MCF 10A (cell line): ENCODE data around the gene DCAF4L1. TPM values are rescaled to one million over a fixed set of nuclear protein-coding genes. Genes with fewer than 3 reads are reported as not detected.

Experiments used
- BruUV-seq: library from RNA; stranded (reverse); fragments of 400-500 nt; replicated peaks from 2 replicates; lab custom pipeline; 2021; lab: Mats Ljungman, UMichigan
- CTCF ChIA-PET: fragments of 300-600 bp; sonication (Branson Sonifier 250); formaldehyde crosslinking; extraction: SDS; loops from one replicate; lab custom pipeline; 2021; ENCODE audit warnings: antibody characterized with exemption, inconsistent platforms; lab: Yijun Ruan, JAX
- POLR2A ChIA-PET: fragments of 300-600, 350-650 bp; sonication (Branson Sonifier 250); formaldehyde crosslinking; extraction: SDS; loops from one replicate; lab custom pipeline; 2020; ENCODE audit warnings: antibody characterized with exemption, inconsistent platforms; lab: Yijun Ruan, JAX
- DNase-seq: peaks from one replicate; pipeline ENCODE4 v3.0.0-alpha.2; 2018; ENCODE audit not compliant: unreplicated experiment
- H3K27ac Mint-ChIP-seq: one replicate; pipeline ENCODE4 v1.8.0; 2022; ENCODE audit warnings: mild to moderate bottlenecking, low read depth, mixed read lengths; ENCODE audit not compliant: unreplicated experiment
- H3K27me3 Mint-ChIP-seq: one replicate; pipeline ENCODE4 v1.8.0; 2022; ENCODE audit warnings: mixed read lengths; ENCODE audit not compliant: insufficient read depth, unreplicated experiment
- H3K36me3 Mint-ChIP-seq: one replicate; pipeline ENCODE4 v1.8.0; 2022; ENCODE audit warnings: mild to moderate bottlenecking, moderate library complexity, mixed read lengths; ENCODE audit not compliant: insufficient read depth, unreplicated experiment
- H3K4me1 Mint-ChIP-seq: one replicate; pipeline ENCODE4 v1.8.0; 2022; ENCODE audit warnings: mixed read lengths; ENCODE audit not compliant: insufficient read depth, unreplicated experiment
- H3K4me3 Mint-ChIP-seq: one replicate; pipeline ENCODE4 v1.8.0; 2022; ENCODE audit warnings: mild to moderate bottlenecking, moderate library complexity, mixed read lengths; ENCODE audit not compliant: unreplicated experiment
- H3K9me3 Mint-ChIP-seq: one replicate; pipeline ENCODE4 v1.8.0; 2022; ENCODE audit warnings: mixed read lengths; ENCODE audit not compliant: unreplicated experiment
- intact Hi-C: fragments of 100-400 bp; cut with micrococcal nuclease; formaldehyde crosslinking; loops from 2 replicates; pipeline ENCODE4 v1.14.1; 2022
- total RNA-seq: library from RNA; stranded (reverse); gene quantifications from 2 replicates; pipeline ENCODE4 v1.2.3, GENCODE V29; 2022
- TF ChIP-seq, protein P1 (sequence below): fragments of 200-600 bp; IDR thresholded peaks from one replicate; pipeline ENCODE4 v1.8.0; 2022; ENCODE audit warnings: antibody characterized with exemption, mild to moderate bottlenecking; ENCODE audit not compliant: unreplicated experiment

The DCAF4L1 gene
- total RNA-seq, 1 experiment from 2014 or later = 0.72 TPM

GRCh38 chr4:42015438-42015837 is 33.9 kb downstream of the DCAF4L1 start:
- Mint-ChIP-seq H3K9me3 (no peaks in the 10 kb centered on the region), H3K27me3 (no peaks in the 10 kb centered on the region), H3K4me3 (no peak overlapping the region), H3K27ac (no peak overlapping the region), H3K4me1 (peaks cover 6% of the 10 kb centered on the region), H3K36me3 (peaks cover 9% of the 10 kb centered on the region)
- BruUV-seq = no TSS peak
- POLR2A ChIA-PET = no interaction called here
- intact Hi-C loops = no loop called here
- CTCF ChIA-PET = no interaction called here
- TF ChIP-seq, protein P1, sequence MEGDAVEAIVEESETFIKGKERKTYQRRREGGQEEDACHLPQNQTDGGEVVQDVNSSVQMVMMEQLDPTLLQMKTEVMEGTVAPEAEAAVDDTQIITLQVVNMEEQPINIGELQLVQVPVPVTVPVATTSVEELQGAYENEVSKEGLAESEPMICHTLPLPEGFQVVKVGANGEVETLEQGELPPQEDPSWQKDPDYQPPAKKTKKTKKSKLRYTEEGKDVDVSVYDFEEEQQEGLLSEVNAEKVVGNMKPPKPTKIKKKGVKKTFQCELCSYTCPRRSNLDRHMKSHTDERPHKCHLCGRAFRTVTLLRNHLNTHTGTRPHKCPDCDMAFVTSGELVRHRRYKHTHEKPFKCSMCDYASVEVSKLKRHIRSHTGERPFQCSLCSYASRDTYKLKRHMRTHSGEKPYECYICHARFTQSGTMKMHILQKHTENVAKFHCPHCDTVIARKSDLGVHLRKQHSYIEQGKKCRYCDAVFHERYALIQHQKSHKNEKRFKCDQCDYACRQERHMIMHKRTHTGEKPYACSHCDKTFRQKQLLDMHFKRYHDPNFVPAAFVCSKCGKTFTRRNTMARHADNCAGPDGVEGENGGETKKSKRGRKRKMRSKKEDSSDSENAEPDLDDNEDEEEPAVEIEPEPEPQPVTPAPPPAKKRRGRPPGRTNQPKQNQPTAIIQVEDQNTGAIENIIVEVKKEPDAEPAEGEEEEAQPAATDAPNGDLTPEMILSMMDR = no peak
- no peak for DNase-seq

DNA sequence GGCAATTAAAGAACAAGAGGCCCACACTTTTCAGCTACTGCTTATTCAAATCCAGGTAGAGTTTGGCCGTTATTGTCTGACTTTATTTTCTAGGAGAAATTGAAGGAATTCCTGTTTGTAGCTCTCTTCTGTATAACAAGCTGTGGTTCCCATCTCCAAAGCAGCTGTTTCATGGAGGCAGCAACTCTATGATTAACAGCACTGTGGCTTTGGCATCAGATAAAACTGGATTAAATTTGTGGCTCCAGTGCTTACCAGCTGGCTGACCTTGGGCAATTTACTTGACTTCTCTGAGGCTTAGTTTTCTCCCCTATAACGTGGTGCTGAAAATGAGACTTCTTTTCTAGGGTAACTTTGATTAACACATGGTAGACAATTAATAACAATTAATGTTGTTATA is 36.9 kb downstream of the DCAF4L1 start:
- intact Hi-C loops = no loop called here
- CTCF ChIA-PET = interaction anchor here (0.9 to 1.2 kb wide), 2 partner anchors 21 to 325 kb away, joined by 3 to 4 read pairs; no protein-coding TSS in a partner anchor
- Mint-ChIP-seq H3K4me1 (peaks cover 6% of the 10 kb centered on the region), H3K9me3 (no peaks in the 10 kb centered on the region), H3K36me3 (peaks cover 35% of the 10 kb centered on the region), H3K27me3 (no peaks in the 10 kb centered on the region), H3K4me3 (no peak overlapping the region), H3K27ac (no peak overlapping the region)
- POLR2A ChIA-PET = interaction anchor here (0.7 to 2.0 kb wide), 4 partner anchors 10 to 80 kb away, joined by 3 to 14 read pairs (median 4); partner anchors contain the start of gene SLC30A9
- DNase-seq = no peak
- TF ChIP-seq, protein P1 = no peak
- no TSS peak for BruUV-seq

Other genes with a start within 250 kb of the DCAF4L1 start
- not detected in 2 replicates for gene PHOX2B, start 233.0 kb upstream of the DCAF4L1 start, total RNA-seq
- 101 and 117 TPM in 2 replicates for gene TMEM33, start 46.3 kb upstream of the DCAF4L1 start, total RNA-seq
- 58.5 and 64.9 TPM in 2 replicates for gene SLC30A9, start 8.8 kb downstream of the DCAF4L1 start, total RNA-seq
- not detected in 2 replicates for gene BEND4, start 170.9 kb downstream of the DCAF4L1 start, total RNA-seq